Measurements from ENCODE around the gene KCNC3. TPM values are rescaled to one million over a fixed set of nuclear protein-coding genes. Genes with fewer than 3 reads are reported as not detected.
A peak's percentile ranks its signal among the peaks of the same experiment; 100 is the strongest.

The KCNC3 gene
- total RNA-seq, 2 donors from 2014 or later, result 8.6 to 10.7 TPM

GRCh38 chr19:50362656-50363424, 33.7 kb upstream of the KCNC3 start:
- 76 to 83% methylated on average over 8 to 11 of the region's 11 CpGs for WGBS, 2 experiments (ENCODE audit: insufficient coverage in 1 of 2, insufficient read length in 1 of 2)
- Histone ChIP-seq H3K9me3 (ENCODE audit: control insufficient read depth, low read length) (no peaks in the 10 kb centered on the region), H3K4me3 (ENCODE audit: low read length) (no peak overlapping the region), H3K27ac (ENCODE audit: low read depth, low read length) (no peak overlapping the region), H3K4me1 (ENCODE audit: control insufficient read depth, insufficient read depth, low read length) (no peaks in the 10 kb centered on the region), H3K27me3 (ENCODE audit: control insufficient read depth, insufficient read depth, low read length, poor library complexity, severe bottlenecking) (no peaks in the 10 kb centered on the region), H3K36me3 (ENCODE audit: control insufficient read depth, insufficient read depth, low read length) (no peaks in the 10 kb centered on the region), H3K9ac (ENCODE audit: extremely low read depth, low read length, poor library complexity, severe bottlenecking) (no peak overlapping the region)
- peaks cover 3% of the 10 kb centered on the region for H3K27me3 Mint-ChIP-seq (ENCODE audit: insufficient read depth)
- H3K27ac Mint-ChIP-seq, result no peak overlapping the region
- no peaks in the 10 kb centered on the region for H3K9me3 Mint-ChIP-seq
- H3K36me3 Mint-ChIP-seq (ENCODE audit: low read depth), result no peaks in the 10 kb centered on the region
- TF ChIP-seq CTCF (conservative IDR thresholded peaks at IDR 0.05), result no peak
- DNase-seq, result no peak
- no peak overlapping the region for H3K4me3 Mint-ChIP-seq
- peaks cover 16% of the 10 kb centered on the region for H3K4me1 Mint-ChIP-seq

- DNase-seq, result no peak
- no peak overlapping the region for H3K4me3 ChIP-seq (ENCODE audit: low read length)
- no peak overlapping the region for H3K27ac ChIP-seq (ENCODE audit: low read depth, low read length)
- WGBS, 2 experiments (ENCODE audit: insufficient coverage in 1 of 2, insufficient read length in 1 of 2), result 83 to 89% methylated on average over 2 to 7 of the region's 7 CpGs
- no peak for TF ChIP-seq CTCF (conservative IDR thresholded peaks at IDR 0.05)
- Mint-ChIP-seq H3K4me1 (peaks cover 16% of the 10 kb centered on the region), H3K9me3 (no peaks in the 10 kb centered on the region), H3K27ac (no peak overlapping the region), H3K36me3 (ENCODE audit: low read depth) (no peaks in the 10 kb centered on the region), H3K4me3 (no peak overlapping the region), H3K27me3 (ENCODE audit: insufficient read depth) (peaks cover 3% of the 10 kb centered on the region)
- H3K9ac ChIP-seq (ENCODE audit: extremely low read depth, low read length, poor library complexity, severe bottlenecking), result no peak overlapping the region
- H3K4me1 ChIP-seq (ENCODE audit: control insufficient read depth, insufficient read depth, low read length), result no peaks in the 10 kb centered on the region
- no peaks in the 10 kb centered on the region for H3K9me3 ChIP-seq (ENCODE audit: control insufficient read depth, low read length)
- H3K27me3 ChIP-seq (ENCODE audit: control insufficient read depth, insufficient read depth, low read length, poor library complexity, severe bottlenecking), result no peaks in the 10 kb centered on the region
- H3K36me3 ChIP-seq (ENCODE audit: control insufficient read depth, insufficient read depth, low read length), result no peaks in the 10 kb centered on the region
Observed at GRCh38 chr19:50362030-50362412, 32.8 kb upstream of the KCNC3 start.

- peak; percentile 61 for DNase-seq
- Mint-ChIP-seq H3K4me3 (no peak overlapping the region), H3K36me3 (ENCODE audit: low read depth) (no peaks in the 10 kb centered on the region), H3K4me1 (peaks cover 16% of the 10 kb centered on the region), H3K9me3 (no peaks in the 10 kb centered on the region), H3K27ac (no peak overlapping the region), H3K27me3 (ENCODE audit: insufficient read depth) (peaks cover 3% of the 10 kb centered on the region)
- Histone ChIP-seq H3K27me3 (ENCODE audit: control insufficient read depth, insufficient read depth, low read length, poor library complexity, severe bottlenecking) (no peaks in the 10 kb centered on the region), H3K4me1 (ENCODE audit: control insufficient read depth, insufficient read depth, low read length) (no peaks in the 10 kb centered on the region), H3K27ac (ENCODE audit: low read depth, low read length) (no peak overlapping the region), H3K9me3 (ENCODE audit: control insufficient read depth, low read length) (no peaks in the 10 kb centered on the region), H3K36me3 (ENCODE audit: control insufficient read depth, insufficient read depth, low read length) (no peaks in the 10 kb centered on the region), H3K9ac (ENCODE audit: extremely low read depth, low read length, poor library complexity, severe bottlenecking) (no peak overlapping the region), H3K4me3 (ENCODE audit: low read length) (no peak overlapping the region)
- TF ChIP-seq CTCF (conservative IDR thresholded peaks at IDR 0.05), result no peak
- 83 to 86% methylated on average over 4 to 6 of the region's 7 CpGs for WGBS, 2 experiments (ENCODE audit: insufficient coverage in 1 of 2, insufficient read length in 1 of 2)
Observed at GRCh38 chr19:50361290-50362029, 32.3 kb upstream of the KCNC3 start.

Data from endodermal cell (in vitro differentiated cells).